ENCODE data around the gene SH3D21.

The SH3D21 gene

GRCh38 chr1:36306210-36306901 lies at the start of gene SH3D21:
Gene SH3D21 (plus strand): TSS chr1:36306368. CDS start chr1:36306421, 53 bp downstream.
- DNase-seq = no peak

GRCh38 chr1:36256558-36257374 lies 49.4 kb upstream of the SH3D21 start:
- no peak for DNase-seq

DNA sequence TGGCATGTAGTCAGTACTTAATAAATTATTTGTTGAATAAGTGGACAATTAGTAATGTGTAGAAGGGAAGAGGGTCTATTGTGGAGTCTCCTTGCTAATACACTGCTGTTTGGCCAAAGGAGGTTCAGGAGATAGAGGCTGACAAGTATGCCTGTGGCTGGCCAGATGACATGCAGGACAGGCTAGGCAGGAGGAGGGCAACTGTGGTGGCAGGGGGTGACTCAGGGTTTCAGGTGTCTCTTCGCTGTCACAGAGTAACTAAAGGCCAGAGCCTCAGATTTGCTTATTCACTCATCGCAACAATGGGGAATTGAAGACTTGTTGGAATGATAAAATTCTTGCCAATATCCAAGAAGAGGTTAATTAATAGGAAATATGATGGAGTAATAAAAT lies 48.8 kb upstream of the SH3D21 start:
- DNase-seq = no peak

GRCh38 chr1:36258960-36259344 lies 47.2 kb upstream of the SH3D21 start:
- DNase-seq = no peak

DNA sequence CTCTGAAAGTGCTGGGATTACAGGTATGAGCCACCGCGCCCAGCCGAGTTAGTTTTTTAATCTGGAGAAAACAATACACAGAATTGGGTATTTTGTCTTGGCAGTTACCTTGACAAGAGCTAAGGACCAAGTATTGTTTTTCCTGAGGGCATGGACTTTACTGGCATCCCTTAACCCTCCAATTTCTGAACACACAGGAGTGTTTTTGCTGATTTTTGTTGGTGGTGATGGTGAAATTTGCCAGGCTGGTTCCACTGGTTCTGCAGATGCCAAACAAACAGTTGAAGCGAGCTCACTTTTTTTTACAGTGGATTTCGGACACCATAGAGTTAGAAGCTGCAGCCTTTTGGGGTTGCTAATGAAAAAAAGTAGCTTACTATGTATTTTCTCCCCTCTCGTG lies 37.2 kb upstream of the SH3D21 start:
- no peak for DNase-seq

DNA sequence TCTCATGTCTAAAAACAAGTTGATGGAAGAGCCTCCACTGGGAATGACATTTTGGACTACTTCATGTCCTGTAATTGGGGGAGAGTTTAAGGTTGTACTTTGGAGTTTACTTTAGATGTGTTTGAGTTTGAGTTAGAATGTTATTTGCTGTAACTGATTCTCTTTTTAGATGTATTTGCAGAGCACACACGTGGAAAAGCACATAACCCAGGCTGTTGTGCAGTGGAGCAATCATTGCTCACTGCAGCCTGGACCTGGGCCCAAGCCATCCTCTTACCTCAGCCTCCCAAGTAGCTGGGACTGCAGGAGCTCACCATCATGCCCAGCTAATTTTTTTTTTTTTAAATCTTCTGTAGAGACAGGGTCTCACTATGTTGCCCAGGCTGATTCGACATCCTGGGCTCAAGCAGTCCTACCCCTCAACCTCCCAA lies 36.7 kb upstream of the SH3D21 start:
- no peak for DNase-seq

- no peak for DNase-seq
Measured at GRCh38 chr1:36273024-36273423, 33.1 kb upstream of the SH3D21 start.

- DNase-seq = no peak
Measured at GRCh38 chr1:36274201-36274600, 32.0 kb upstream of the SH3D21 start.

- DNase-seq = no peak
Measured at GRCh38 chr1:36276688-36277087, 29.5 kb upstream of the SH3D21 start.

DNA sequence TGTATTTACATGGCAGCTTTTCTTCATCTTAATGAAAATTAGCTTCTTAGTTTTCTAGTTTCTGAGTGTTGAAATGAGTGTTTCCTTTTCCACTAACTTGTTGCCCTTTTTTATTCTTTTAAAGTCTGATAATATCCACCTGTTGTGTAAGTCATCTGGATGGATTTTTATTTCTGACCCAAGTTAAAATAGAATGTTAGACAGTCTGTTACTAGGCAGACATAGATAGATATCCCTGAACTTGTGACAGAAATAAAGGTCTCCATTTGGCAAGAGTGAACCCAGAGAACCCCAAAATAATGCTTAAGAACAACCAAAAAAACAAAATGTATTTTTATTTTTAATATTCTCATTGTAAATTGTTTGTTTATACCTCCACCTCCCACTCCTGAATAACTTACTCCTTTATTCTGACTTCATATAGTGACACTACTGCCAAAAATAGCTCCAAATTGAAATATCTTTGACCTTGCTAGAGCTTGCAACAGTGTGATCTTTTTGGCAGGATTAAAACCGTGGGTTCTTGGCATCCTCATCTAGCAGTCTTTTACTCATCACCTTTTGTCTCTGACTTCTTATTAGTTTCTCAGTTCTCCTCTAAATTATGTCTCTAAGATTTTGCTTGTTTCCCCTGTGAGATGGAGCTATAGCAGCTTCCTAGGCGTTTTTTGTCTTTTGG lies 26.9 kb upstream of the SH3D21 start:
- no peak for DNase-seq

DNA sequence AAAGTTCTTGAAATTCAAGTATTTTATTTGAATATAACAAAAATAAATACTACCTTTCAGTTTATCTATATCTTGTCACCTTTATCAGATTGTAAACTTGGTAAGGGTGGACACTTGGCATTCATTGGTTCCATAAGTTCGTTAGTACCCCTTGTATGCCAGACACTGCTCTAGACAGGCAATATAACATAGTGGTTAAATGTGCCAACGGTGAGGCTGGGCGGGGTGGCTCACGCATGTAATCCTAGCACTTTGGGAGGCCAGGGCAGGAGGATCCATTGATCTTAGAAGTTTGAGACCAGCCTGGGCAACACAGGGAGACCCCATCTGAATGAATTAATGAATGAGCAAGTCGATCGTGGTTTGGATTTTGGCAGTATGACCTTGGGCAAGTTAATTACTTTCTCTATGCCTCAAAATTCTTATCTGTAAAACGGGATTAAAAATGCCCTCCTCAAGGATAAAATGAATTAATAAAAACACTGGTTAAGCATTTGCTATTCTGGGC lies 26.3 kb upstream of the SH3D21 start:
- no peak for DNase-seq

DNA sequence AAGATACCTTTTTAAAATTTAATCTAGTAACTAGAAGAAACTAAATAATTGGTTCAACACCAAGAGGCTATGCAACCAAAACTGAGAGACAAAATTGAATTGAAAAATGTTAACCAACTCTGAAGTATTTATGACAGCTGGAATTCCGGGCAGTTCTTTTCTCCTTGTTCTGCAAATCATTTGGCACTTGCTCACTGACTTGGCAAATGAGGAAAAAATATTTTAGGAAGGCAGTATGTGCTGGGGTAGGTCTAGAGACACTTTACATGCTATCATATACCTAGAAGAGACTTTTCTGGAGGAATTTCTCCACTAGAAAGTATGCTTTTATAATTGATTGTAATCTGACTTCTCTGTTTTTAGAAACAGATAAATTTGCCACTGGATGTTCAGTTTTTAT lies 22.1 kb upstream of the SH3D21 start:
- DNase-seq = no peak

DNA sequence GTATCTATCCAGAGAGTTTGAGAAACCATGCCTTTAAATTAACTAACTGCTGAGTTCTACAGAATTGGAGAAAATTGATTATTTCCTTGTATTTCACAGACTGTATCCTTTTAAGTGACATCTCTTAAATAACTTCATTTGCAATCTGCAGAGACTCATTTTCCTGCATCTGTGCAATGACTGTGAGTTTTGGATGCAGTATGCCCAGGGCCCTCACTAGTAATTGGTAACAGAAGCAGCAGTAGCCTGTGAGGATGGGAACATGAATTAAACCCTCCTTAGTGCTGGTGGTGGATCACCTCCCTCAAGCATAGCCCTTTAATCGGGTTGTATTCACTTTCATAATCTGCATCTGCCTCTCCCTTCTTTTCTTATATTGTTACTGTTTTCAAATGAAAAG lies 21.7 kb upstream of the SH3D21 start:
- no peak for DNase-seq

- peak; percentile 13 to 68 for DNase-seq
Measured at GRCh38 chr1:36285443-36286101, 20.6 kb upstream of the SH3D21 start.

DNA sequence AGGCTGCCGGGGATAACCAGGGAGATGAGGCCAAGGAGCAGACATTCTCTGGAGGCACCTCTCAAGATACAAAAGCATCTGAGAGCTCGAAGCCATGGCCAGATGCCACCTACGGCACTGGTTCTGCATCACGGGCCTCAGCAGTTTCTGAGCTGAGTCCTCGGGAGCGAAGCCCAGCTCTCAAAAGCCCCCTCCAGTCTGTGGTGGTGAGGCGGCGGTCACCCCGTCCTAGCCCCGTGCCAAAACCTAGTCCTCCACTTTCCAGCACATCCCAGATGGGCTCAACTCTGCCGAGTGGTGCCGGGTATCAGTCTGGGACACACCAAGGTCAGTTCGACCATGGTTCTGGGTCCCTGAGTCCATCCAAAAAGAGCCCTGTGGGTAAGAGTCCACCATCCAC lies 19.4 kb upstream of the SH3D21 start:
- no peak for DNase-seq

GRCh38 chr1:36287595-36287994 lies 18.6 kb upstream of the SH3D21 start:
- no peak for DNase-seq

DNA sequence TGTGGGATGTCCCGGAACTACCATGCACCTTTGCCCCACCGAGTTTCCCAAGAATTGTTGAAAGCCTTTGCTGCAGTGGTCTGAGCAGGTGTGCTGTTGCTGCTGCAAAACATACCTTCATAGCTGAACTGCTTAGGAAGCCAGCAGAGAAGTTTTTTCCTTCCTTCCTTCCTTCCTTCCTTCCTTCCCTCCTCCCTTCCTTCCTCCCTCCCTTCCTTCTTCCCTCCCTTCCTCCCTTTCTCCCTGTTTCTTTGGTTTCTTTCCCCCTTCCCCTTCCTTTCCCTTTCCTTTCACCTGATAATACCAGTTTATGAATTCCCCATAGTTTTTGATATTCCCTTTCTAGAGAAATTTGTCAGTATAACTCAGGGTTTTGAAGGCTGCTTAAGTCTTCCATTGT lies 10.8 kb upstream of the SH3D21 start:
- DNase-seq = no peak

DNA sequence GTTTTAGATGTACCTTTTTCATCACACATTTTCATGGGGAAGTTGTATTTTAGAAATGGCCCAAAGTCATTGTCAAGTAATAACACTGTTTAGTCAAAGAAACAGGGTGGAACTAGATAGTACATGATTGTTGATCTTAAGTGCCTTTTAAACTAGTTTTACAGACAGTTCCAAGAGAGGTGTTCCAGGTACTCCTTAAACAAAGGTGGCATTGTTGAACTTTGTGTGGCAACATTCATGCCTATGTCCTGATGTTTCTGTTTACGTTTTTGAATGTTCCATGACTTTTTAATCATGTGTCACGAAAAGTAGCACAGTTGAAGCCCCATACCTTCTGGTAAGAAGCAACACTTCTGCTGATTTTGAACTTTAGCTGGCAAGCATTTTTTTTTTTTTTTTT lies 9.1 kb upstream of the SH3D21 start:
- no peak for DNase-seq

- no peak for DNase-seq
Measured at GRCh38 chr1:36298640-36299039, 7.5 kb upstream of the SH3D21 start.

DNA sequence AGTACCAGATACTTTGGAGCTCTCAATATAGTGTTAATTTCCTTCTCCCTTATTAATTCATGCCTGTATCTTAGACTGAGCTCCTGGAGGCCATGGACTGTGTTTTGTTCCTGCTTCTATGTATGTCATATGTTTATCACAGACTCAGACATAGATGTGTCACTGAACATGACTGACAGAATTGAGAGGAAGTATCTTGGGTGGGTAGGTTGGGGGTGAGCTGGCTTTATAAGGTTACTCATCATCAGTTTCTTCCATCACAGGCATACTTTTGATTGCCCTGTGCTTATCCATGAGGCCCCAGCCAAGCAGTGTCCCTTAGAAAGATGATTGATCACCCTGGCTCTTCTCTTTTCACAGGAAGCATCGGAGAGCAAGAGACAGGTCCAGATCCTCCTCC lies 5.6 kb upstream of the SH3D21 start:
- DNase-seq = no peak

DNA sequence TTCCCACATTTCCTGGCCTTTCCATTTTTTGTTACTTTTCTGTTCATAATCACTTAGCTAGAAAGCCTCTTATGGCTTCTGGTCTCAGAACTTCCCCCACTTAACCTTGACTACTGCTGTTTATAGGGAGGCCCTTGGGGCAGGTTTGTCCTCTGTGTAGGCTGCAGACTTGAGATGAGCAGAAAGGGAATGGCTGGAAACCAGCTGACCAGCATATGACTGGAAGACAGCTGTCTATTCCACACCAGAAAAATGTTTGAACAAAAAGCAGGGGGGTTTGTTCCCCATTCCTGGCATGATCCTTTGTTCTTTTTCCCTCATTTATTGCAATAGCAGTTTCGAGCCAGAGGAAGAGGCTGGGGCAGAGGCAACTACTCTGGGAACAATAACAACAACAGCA lies 4.9 kb upstream of the SH3D21 start:
- DNase-seq = no peak

DNA sequence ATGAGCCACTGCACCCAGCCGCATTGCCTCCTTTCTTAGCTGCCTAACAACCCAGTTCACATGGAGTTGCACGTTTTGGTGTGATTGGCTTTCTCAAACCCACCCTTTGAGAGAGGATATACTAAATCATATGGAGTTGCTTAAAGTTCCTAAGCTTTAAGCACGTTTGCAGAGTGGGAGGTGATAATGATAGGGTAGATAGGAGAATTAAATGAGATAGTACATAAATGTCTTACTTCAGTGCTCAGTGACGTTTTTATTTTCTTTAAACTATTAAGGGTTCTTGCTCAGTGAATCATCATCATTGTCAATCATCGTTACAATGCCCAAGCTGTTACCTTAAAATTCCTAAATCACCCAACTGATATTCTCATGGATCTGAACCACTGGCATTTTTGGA lies 2.9 kb upstream of the SH3D21 start:
- DNase-seq = no peak

- no peak for DNase-seq
Measured at GRCh38 chr1:36303650-36304360, 2.4 kb upstream of the SH3D21 start.
